HG02610 (cell line): ENCODE data around the gene CETP.
A peak's percentile ranks its signal among the peaks of the same experiment; 100 is the strongest.
"Not testable (repeated sequence)": the region's sequence is repeated elsewhere in the genome, so short reads cannot be mapped to it uniquely, and the experiment has no call there.

Experiments used
- ATAC-seq: cut with Tn5 transposase; IDR thresholded peaks from one replicate; pipeline ENCODE4 v1.9.1; 2021; ENCODE audit warnings: mild to moderate bottlenecking, moderate library complexity; ENCODE audit not compliant: unreplicated experiment

CETP gene

DNA sequence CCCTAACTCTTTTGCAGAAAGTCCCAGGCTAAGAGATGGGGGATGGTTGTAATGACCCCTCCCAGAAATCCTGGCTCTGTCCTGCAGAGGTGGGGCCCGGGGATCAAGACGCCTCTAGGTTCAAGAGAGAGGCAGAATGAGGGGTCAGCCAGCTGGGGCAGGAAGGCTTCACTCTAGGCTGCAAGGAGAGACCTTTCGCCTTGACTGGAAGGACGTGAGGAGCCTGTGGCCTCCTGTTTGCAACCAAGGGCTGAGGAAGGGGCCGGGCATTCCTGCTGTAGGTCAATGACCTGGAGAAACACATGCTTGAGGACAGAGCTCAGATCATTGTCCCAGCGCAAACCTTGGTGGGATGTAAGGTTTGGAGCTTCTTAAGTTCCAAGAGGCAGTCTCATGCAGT is 8.7 kb upstream of the CETP start:
- no peak for ATAC-seq

DNA sequence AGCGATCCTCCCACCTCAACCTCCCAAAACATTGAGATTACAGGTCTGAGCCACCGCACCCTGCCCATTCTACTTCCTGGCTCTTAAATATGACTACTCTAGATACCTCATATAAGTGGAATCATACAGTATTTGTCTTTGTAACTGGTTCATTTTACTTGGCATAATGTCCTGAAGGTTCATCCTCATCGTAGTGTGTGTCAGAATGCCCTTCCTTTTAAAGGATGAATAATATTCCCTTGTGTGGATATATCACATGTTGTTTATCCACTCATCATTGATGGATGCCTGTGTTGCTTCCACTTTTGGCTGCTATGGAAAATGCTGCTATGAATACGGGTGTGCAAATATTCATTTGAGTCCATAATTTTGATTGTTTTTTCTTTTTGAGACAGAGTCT is 5.7 kb upstream of the CETP start:
- ATAC-seq = no peak

DNA sequence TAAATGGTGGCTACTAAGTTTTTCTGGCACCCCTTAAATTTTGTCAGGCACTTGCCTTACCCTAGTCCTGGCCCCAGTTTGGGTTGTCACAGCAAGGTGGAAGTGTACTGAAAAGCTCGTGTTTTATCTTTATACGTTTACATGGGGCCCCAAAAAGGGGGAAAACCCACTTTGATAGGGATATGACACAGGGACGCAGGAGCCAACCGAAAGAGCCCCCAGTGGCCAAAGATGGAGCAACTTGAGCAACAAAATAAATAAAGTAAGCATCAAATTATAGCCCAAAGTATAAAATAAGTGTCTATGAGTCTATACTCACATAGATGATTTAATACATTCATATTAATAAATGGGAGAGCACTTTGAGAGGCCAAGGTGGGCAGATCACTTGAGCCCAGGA is 5.0 kb upstream of the CETP start:
- no peak for ATAC-seq

DNA sequence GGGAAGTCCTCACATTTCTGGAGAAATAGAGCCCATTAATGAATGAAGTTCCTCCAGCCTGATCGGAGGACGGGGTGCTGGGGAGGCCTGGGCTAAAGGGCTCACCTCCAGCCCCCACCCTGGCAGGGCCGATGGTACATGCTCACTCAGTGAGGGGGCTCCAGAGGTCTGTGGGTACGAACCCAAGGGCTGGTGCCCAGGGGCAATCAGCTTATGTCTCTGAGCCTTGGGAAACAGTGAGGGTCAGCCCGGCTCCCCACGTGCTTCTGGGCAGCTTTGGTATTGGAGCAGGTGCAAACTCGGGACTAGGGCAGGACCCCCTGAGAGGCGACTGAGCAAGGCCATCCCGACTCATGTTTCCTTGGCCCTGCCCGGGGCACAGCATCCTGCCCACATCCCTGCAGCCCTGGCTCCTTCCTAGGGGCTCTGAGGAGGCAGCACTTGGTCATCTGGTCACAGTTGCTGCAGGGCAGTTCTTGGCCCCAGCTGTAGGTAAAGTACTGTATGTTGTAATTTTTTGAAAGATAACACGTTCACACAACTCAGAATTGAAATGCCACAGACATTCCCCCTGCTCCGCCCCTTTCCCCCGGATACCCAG is 969 bp upstream of the CETP start:
- ATAC-seq = no peak

DNA sequence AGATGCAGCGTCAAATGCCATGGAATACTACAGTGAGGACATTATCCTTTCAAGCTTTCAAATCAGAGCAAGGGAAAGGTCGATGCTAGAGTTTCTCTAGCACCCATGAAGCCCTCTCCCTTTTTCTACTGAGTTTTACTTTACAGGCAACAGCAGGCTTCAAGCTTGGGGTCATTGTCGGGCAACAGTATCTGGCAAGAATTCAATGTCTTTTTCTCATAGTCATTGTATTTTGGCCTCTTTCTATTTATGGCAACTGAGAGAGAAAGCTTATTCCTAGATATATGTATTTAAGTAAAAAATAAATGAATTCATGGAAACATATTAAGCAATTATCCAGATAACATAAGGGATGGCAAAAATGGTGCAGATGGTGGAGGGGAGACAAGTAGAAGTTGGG is 364 bp upstream of the CETP start:
- no peak for ATAC-seq

DNA sequence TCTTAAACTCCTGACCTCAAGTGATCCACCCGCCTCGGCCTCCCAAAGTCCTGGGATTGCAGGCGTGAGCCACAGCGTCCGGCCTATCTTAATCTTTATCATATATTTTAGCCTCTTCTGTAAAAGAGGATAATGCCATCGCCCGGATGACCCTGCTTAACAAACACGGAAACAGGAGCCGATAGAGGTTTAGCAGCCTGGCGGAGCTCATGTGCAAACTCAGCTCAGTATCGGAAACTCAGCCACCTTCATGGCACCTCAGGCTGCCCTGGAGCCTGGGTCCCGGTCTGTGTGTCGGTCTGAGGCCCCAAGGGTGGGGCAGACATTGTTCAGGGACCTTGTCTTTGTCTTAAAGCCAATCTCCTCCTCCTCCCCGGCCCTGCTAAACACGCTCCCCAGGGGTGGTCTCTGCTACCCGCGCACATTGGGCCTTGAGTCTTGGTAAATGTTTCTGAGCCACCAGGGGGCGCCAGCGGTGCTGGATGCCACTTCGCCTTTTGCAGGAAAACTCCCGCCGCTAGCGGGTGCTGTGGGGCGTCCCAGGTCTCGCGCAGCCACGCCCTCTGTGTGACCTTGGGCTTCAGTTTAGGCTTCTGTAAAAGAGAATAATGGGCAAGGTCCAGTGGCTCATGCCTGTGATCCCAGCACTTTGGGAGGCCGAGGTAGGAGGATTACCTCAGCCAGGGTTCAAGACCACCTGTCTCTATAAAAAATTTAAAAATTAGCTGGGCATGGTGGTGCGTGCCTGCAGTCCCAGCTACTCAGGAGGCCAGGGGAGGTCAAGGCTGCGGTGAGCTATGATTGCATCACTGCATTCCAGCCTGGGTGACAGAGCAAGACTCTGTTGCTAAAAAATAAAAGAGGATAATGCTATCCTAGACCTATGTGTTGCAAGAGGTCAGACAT is 2.7 kb downstream of the CETP start:
- peak; percentile 63 for ATAC-seq

DNA sequence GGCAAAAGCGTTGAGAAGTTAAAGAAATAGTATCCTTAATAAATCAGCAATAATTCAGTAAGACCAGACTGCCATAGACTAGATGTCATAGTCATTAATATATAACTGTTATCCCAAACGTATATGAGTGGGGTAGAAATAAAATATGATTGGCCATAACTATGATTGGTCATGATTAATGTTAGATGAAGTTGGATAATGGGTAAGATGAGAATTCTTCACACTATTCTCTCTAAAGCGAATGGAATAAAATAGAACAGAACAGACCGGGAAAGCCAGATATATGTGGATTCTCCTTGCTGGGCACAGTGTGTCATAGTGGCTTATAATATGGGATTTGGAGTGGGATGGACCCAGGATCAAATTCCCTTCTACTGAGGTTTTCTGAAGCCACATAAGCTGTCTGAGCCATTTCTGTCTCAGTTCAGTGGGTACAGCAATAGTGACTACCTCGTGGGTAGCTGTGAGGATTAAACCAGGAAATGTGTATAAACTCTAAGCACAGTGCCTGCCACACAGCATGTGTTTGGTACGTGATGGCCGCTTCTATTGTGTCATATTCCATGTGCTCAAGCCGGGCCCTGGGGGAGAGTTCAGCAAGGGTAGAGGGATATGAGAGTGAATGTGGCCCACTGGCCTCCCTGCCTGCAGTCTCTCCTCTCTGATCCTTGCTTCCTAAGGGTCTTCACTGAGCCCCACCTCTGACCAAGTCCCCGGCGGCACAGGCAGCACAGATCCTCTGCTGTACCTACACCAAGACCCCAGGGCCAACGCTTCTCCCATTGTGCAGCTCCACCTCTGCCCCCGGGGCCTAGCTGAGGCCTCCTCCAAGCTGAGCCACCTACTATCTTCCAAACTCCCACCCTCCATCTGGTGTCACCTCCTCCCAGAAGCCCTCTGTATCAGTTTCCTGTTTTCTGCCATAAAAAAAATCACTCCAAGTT is 3.7 kb downstream of the CETP start:
- no peak for ATAC-seq

DNA sequence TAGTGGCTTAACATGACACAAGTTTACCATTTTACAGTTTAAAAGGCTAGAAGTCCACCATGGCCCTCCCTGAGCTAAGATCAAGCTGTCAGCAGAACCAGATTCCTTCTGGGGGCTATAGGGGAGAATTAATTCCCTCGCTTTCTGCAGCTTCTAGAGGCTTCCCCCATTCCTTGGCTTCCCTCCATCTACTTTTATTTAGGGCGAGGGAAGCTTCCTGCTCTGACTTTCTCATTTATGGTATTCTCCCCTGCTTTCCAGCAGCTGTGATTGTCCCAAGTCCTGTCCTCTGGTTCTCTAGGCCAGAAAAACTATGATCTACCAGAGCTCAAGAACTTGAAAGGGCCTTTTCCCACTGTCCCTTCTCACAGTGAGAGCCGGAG is 4.3 kb downstream of the CETP start:
- ATAC-seq = no peak

DNA sequence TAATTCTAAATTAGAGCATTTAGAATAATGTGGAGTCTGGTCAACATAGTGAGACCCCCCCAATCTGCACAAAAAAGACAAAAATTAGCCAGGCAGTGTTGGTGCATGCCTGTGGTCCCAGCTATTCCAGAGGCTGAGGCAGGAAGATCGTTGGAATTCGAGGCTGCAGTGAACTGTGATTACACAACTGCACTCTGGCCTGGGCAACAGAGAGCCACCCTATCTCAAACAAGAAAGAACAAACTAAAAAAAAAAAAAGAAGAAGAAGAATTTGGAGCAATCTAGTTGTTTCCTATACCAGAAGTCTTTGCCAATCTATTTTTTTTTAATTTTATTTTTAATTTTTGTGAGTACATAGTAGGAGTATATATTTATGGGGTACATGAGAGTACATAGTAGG is 6.0 kb downstream of the CETP start:
- no peak for ATAC-seq

DNA sequence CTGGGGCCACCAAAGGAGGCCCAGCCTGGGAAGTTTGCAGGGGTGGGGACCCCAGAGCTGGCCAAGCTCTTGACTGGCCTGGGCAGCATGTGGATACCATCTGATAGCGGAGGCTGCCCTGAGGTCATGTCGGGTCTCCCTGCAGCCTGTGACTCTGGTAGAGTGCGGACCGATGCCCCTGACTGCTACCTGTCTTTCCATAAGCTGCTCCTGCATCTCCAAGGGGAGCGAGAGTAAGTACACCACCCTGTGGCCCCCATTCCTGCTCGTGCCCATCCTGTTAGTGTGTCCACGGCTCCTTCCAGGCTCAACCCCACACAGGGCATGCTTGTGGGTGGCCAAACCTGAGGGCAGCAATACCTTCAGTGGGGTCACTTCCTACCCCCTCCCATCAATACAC is 8.0 kb downstream of the CETP start:
- no peak for ATAC-seq

DNA sequence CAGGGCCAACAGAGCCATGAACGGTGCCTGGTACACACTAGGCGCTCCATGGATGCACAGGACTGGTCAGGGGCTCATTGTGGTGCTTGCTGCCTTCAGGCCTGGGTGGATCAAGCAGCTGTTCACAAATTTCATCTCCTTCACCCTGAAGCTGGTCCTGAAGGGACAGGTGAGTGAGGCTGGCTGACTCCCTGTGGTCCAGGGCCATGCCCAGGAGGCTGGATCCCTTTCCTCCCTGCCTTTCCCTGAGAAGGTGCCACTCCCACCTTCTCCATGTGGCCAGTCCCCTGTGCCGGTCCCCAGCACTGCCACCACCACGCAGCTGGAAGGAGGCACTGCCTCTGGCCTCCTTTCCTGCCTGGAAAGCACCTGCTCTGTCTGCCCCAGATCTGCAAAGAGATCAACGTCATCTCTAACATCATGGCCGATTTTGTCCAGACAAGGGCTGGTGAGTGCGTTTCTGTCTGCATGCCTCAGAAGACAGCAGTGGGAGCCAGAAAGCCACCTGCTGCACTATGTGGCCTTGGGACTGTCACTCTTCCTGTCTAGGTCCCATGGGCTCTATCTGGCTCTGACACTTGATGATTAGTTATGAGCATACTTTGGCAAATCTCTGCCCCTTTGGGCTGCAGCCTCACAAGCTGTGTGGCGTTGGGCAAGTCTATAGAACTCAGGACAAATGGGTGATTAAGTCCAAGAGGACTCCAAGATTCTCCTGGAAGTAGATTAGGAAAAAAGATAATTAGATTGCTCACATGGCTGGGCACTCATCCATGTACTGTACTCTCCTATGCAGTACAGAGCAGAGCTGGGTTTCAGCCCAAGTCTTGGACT is 9.4 kb downstream of the CETP start:
- peak; percentile 87 for ATAC-seq

DNA sequence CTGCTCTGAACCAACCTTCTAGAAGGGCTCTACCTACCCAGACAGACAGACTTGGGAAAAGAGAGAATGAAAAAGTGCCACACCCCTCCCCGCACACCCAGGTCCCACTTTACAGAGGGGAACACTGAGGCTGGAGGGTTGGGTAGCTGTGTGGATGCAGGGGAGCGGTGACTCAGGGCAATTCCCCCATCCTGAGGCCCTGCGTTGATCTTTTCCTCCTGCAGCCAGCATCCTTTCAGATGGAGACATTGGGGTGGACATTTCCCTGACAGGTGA is 10.0 kb downstream of the CETP start:
- no peak for ATAC-seq

DNA sequence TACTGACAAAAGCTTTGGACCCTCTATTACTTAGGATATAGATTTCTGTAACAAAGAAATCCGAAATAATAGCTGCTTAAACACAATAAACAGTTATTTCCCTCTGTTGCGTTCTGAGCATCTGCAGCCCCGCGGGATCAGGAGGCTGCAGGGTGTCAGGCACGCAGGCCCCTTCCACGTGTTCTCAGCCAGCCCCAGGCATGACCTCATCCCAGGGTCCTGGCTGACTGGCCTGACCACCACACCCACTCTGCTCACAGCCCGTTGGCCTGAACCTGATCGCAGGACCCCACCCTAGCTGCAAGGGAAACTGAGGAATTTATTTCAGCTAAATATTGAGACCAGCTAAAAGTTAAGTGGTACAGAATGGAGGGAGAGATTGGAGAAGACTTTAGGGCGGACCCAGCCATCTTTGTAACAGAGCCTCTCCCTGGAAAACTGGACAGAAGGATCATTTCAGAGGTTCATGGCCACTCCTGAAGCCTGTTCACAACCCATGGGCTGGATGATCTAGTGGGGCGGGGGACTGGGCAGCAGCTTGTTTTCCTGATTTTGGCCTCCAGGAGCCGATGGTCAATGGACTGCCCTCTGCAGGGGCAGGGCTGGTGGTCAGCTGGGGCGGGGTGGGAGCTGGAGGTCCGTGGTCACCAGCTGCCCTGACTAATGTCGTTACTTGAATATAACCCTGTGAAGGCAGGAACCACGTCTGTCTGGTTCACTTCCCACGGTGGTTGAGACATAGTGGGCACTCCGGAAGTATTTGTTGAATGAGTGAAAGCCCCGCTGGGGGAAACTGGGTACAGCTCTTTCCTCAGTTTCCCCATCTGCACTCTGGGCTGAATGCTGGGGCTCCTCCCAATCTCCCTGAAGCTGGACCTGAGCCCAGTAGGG is 10.9 kb downstream of the CETP start:
- ATAC-seq = no peak

DNA sequence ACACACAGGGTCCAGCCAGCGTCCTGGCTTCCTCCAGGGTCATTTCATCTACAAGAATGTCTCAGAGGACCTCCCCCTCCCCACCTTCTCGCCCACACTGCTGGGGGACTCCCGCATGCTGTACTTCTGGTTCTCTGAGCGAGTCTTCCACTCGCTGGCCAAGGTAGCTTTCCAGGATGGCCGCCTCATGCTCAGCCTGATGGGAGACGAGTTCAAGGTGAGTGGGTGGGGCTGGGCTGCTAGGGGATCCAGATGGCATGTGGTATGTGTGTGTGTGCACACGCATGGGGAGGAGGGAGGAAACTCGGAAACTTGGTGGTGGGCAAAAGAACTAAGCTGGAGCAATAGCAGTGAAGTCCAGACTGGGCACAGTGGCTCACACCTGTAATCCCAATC is 11.5 kb downstream of the CETP start:
- ATAC-seq = no peak

DNA sequence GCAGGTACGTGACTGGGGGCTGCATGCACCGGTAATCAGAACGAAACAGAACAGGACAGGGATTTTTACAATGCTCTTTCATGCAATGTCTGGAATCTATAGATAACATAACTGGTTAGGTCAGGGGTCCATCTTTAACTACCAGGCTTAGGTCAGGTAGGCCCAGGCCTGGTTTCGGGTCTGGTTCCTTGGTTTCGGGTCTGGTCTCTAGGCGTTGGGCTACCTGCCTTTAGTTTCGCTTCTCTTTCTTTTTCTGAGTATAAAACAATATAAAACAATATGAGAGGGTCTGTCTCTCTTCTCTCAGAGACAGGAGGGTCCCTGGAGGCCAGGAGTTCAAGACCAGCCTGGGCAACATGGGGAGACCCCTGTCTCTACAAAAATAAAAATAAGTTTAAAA is 12.1 kb downstream of the CETP start:
- ATAC-seq = not testable (repeated sequence)

DNA sequence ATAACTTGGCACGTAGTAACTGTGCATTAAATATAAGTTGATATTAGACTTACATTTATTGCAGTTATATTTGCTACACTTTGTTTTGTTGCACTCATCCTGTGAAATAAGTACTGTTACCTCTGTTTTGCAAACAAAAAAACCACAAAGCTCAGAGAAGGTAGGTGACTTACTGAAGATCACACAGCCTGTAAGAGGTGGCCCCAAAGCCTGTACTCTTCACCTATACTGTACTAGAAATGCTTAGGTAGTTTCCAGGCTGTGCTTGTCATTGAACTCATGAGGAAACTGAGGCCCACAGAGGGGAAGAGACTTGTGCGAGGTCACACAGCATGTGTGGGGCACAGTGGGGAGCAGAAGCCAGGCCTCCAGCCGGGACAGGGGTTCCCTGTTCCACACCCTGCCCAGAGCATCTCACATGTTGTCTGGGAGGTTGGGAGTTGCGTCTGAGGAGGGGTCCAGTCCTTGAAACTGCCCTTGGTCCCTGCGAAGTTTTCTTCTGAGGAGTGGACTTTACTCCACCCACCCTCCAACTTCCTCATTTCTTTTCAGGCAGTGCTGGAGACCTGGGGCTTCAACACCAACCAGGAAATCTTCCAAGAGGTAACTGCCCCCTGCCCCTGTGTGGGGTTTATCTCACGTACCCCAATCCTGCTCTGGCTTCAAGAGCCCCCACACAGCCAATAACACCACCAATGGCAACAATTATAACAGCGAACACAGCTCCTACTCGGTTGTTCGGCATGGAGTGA is 13.0 kb downstream of the CETP start:
- no peak for ATAC-seq

DNA sequence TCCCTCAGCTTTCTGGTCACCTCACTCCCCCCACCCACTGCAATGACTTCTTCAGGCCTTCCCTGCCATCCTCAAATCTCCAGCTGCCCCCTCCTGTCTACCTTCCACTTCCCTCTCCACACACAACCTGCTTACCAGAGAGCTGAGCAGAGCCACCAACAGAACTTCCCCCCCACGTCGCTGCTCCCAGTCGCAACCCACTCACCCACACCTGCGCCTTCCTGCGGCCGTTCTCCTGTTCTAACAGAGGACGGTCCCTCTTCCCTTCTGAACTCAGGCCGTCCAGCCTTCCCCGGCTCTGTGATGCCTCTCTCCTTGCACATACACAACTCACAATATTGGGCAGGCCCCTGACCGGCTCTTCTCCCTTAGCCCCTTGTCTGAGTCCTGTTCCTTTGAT is 14.0 kb downstream of the CETP start:
- no peak for ATAC-seq

DNA sequence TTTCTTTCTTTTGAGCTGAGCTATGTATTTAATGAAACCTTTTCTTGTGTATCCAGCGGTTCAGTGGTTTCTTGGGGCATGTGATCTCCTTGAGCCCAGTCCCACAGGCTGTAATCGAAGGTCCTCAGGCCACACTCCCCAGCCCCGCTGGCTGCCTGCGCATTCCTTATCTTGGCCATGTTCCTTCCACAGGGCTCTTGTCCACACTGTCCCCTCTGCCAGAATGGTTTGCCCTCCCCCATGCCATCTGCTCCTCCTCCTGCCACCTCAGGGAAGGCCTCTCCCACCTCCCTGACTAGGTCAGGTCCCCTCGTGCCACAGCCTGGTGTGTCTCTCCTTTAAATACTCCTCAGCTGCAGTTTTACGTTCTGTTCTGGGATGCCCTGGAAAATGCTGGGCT is 15.5 kb downstream of the CETP start:
- ATAC-seq = no peak

DNA sequence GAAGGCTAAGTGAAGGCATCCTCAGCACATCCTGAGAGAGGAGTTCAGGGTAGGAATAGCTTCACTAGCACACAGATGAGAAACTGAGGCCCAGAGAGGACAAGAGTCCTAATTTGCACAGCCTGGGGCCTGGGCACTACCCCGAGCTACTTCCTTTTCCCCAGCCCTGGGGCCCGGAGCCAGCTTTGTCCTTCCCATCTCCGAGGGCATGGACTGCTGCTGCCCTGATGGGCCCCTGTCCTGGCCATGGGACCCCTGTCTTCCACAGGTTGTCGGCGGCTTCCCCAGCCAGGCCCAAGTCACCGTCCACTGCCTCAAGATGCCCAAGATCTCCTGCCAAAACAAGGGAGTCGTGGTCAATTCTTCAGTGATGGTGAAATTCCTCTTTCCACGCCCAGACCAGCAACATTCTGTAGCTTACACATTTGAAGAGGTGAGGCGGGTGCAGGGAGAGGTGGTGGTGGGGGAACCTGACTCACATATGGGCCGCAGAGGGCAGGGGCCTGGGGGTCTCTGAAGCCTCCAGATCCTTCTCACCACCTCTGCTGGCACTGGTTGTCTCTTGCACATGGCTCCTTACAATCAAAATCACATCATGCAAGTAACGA is 16.2 kb downstream of the CETP start:
- ATAC-seq = no peak
